ENCODE results near the gene MMP19. TPM values are rescaled to one million over a fixed set of nuclear protein-coding genes. Genes with fewer than 3 reads are reported as not detected.

Gene MMP19
- total RNA-seq, 1 donor from 2014 or later: 15.1 TPM

DNA sequence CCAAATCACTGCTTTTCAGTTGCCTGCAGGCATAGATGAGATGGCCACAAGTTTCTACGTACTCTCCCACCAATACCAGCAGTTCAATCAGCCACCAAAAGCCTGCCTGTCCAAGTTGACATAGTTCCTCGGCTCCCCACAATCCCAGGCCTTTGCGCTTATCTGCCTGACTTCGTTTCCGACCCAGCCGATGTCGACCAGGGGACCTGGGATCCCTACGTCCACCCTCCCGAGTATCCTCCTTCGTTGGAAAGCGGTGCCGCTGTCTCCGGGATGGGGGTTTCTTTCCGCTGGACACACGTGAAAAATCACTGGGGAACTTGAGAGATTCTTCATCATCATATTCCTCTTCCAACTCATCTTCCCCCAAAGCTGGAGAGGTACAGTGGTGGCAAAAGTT is 14.9 kb downstream of the MMP19 start:
- DNase-seq (ENCODE audit: extremely low spot score, unreplicated experiment): no peak
- H3K4me3 Mint-ChIP-seq (ENCODE audit: unreplicated experiment): peak overlapping the region; percentile 99
- TF ChIP-seq, protein P1, sequence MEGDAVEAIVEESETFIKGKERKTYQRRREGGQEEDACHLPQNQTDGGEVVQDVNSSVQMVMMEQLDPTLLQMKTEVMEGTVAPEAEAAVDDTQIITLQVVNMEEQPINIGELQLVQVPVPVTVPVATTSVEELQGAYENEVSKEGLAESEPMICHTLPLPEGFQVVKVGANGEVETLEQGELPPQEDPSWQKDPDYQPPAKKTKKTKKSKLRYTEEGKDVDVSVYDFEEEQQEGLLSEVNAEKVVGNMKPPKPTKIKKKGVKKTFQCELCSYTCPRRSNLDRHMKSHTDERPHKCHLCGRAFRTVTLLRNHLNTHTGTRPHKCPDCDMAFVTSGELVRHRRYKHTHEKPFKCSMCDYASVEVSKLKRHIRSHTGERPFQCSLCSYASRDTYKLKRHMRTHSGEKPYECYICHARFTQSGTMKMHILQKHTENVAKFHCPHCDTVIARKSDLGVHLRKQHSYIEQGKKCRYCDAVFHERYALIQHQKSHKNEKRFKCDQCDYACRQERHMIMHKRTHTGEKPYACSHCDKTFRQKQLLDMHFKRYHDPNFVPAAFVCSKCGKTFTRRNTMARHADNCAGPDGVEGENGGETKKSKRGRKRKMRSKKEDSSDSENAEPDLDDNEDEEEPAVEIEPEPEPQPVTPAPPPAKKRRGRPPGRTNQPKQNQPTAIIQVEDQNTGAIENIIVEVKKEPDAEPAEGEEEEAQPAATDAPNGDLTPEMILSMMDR (IDR thresholded peaks at IDR 0.05): no peak
- H3K36me3 Mint-ChIP-seq (ENCODE audit: unreplicated experiment): peaks cover 19% of the 10 kb centered on the region
- H3K27ac Mint-ChIP-seq (ENCODE audit: unreplicated experiment): peak overlapping the region; percentile 64
- H3K27me3 Mint-ChIP-seq (ENCODE audit: unreplicated experiment): no peaks in the 10 kb centered on the region
- no peaks in the 10 kb centered on the region for H3K9me3 Mint-ChIP-seq (ENCODE audit: unreplicated experiment)
- H3K4me1 Mint-ChIP-seq (ENCODE audit: unreplicated experiment): peaks cover 54% of the 10 kb centered on the region

DNA sequence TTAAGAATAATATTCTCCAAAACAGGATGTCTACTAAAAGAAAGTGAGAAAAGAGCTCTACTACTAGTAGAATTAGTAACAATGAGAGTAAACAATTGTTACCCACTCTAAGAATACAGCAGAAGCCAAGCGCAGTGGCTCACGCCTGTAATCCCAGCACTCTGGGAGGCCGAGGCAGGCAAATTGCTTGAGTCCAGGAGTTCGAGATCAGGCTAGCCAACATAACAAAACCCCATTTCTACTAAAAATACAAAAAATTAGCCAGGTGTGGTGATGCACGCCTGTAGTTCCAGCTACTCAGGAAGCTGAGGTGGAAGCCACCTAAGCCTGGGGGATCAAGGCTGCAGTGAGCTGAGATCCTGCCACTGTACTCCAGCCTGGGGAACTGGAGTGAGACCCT is 18.0 kb downstream of the MMP19 start:
- H3K27ac Mint-ChIP-seq (ENCODE audit: unreplicated experiment): peak overlapping the region; percentile 29
- peaks cover 28% of the 10 kb centered on the region for H3K36me3 Mint-ChIP-seq (ENCODE audit: unreplicated experiment)
- H3K4me1 Mint-ChIP-seq (ENCODE audit: unreplicated experiment): peaks cover 37% of the 10 kb centered on the region
- no peaks in the 10 kb centered on the region for H3K27me3 Mint-ChIP-seq (ENCODE audit: unreplicated experiment)
- no peak overlapping the region for H3K4me3 Mint-ChIP-seq (ENCODE audit: unreplicated experiment)
- no peak for DNase-seq (ENCODE audit: extremely low spot score, unreplicated experiment)
- no peaks in the 10 kb centered on the region for H3K9me3 Mint-ChIP-seq (ENCODE audit: unreplicated experiment)
- TF ChIP-seq, protein P1 (IDR thresholded peaks at IDR 0.05): no peak

GRCh38 chr12:55823419-55823818 is 19.3 kb downstream of the MMP19 start:
- Mint-ChIP-seq H3K9me3 (ENCODE audit: unreplicated experiment) (no peaks in the 10 kb centered on the region), H3K4me1 (ENCODE audit: unreplicated experiment) (peaks cover 44% of the 10 kb centered on the region), H3K36me3 (ENCODE audit: unreplicated experiment) (peaks cover 28% of the 10 kb centered on the region), H3K4me3 (ENCODE audit: unreplicated experiment) (no peak overlapping the region), H3K27me3 (ENCODE audit: unreplicated experiment) (no peaks in the 10 kb centered on the region), H3K27ac (ENCODE audit: unreplicated experiment) (no peak overlapping the region)
- TF ChIP-seq, protein P1 (IDR thresholded peaks at IDR 0.05): no peak
- DNase-seq (ENCODE audit: extremely low spot score, unreplicated experiment): no peak

- H3K36me3 Mint-ChIP-seq (ENCODE audit: unreplicated experiment): peaks cover 17% of the 10 kb centered on the region
- no peak overlapping the region for H3K4me3 Mint-ChIP-seq (ENCODE audit: unreplicated experiment)
- no peaks in the 10 kb centered on the region for H3K9me3 Mint-ChIP-seq (ENCODE audit: unreplicated experiment)
- TF ChIP-seq, protein P1 (IDR thresholded peaks at IDR 0.05): peak; percentile 33
- no peak overlapping the region for H3K27ac Mint-ChIP-seq (ENCODE audit: unreplicated experiment)
- no peak for DNase-seq (ENCODE audit: extremely low spot score, unreplicated experiment)
- H3K4me1 Mint-ChIP-seq (ENCODE audit: unreplicated experiment): peaks cover 33% of the 10 kb centered on the region
- H3K27me3 Mint-ChIP-seq (ENCODE audit: unreplicated experiment): no peaks in the 10 kb centered on the region
Observed at GRCh38 chr12:55822228-55822627, 20.5 kb downstream of the MMP19 start.

DNA sequence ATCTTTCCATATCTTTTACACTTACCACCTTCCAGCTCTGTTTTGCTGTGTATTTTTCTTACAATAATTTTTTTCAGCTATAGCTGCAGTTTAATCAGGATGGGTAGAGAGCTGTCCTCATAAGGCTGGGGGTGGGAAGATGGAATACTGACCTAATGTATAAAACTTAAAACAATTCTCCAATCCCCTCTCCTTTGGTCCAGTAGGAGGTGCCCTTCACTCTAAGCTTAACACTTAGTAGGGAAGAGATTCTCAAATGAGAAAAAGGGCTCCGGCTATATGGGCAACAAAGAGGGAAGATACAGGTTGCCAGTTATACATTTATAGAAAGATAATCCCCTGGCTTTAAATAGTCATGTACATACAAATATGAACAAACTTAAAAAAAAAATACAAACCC is 22.1 kb downstream of the MMP19 start:
- Mint-ChIP-seq H3K9me3 (ENCODE audit: unreplicated experiment) (no peaks in the 10 kb centered on the region), H3K27ac (ENCODE audit: unreplicated experiment) (no peak overlapping the region), H3K27me3 (ENCODE audit: unreplicated experiment) (no peaks in the 10 kb centered on the region), H3K4me3 (ENCODE audit: unreplicated experiment) (no peak overlapping the region), H3K4me1 (ENCODE audit: unreplicated experiment) (peaks cover 32% of the 10 kb centered on the region), H3K36me3 (ENCODE audit: unreplicated experiment) (peaks cover 17% of the 10 kb centered on the region)
- TF ChIP-seq, protein P1 (IDR thresholded peaks at IDR 0.05): peak; percentile 35
- no peak for DNase-seq (ENCODE audit: extremely low spot score, unreplicated experiment)

Measured in osteocyte (in vitro differentiated cells).